K562 (cell line): ENCODE results near the gene SAP25. TPM values are rescaled to one million over a fixed set of nuclear protein-coding genes. Genes with fewer than 3 reads are reported as not detected.
A peak's percentile ranks its signal among the peaks of the same experiment; 100 is the strongest.

Experiments used
- BRD9 ChIP-seq: fragments of 450-650 bp; IDR thresholded peaks from 2 replicates; pipeline ENCODE4 v1.6.1; 2018; ENCODE audit warnings: low read depth; ENCODE audit not compliant: partially characterized antibody
- CGGBP1 ChIP-seq: fragments of 250-450 bp; sonication (Bioruptor Pico); IDR thresholded peaks from 2 replicates; pipeline ENCODE4 v1.9.0; 2021; ENCODE audit warnings: mild to moderate bottlenecking
- CHAMP1 ChIP-seq: fragments of 450-650 bp; IDR thresholded peaks from 2 replicates; pipeline ENCODE4 v1.6.1; 2016; ENCODE audit warnings: mild to moderate bottlenecking
- EP400 ChIP-seq: fragments of 450-650 bp; IDR thresholded peaks from 2 replicates; pipeline ENCODE4 v1.6.1; 2017; ENCODE audit warnings: antibody characterized with exemption, mild to moderate bottlenecking, moderate library complexity
- FOSL1 ChIP-seq: fragments of 200-800 bp; sonication (Bioruptor generic); conservative IDR thresholded peaks from 2 replicates; pipeline ENCODE4 v1.6.1; 2016; ENCODE audit warnings: missing genetic modification characterization, missing compliant biosample characterization
- FOXJ2 ChIP-seq: fragments of 200-800 bp; sonication (Bioruptor generic); IDR thresholded peaks from 2 replicates; pipeline ENCODE4 v1.6.1; 2016; ENCODE audit warnings: missing genetic modification characterization, missing compliant biosample characterization
- GTF2A2 ChIP-seq: IDR thresholded peaks from 2 replicates; pipeline ENCODE4 v1.6.1; 2016; ENCODE audit warnings: mild to moderate bottlenecking, missing genetic modification characterization, missing compliant biosample characterization
- KLF13 ChIP-seq: fragments of 450-650 bp; IDR thresholded peaks from 2 replicates; pipeline ENCODE4 v1.6.1; 2016; ENCODE audit warnings: missing genetic modification characterization, low read depth, mild to moderate bottlenecking, missing compliant biosample characterization, moderate library complexity, borderline replicate concordance
- NBN ChIP-seq: fragments of 450-650 bp; IDR thresholded peaks from 2 replicates; pipeline ENCODE4 v1.6.1; 2016; ENCODE audit warnings: low read depth, mild to moderate bottlenecking
- NCOA2 ChIP-seq, 2 experiments: fragments of 450-650 bp; IDR thresholded peaks; 2 replicates each; pipeline ENCODE4 v1.6.1; 2018; ENCODE audit warnings: mild to moderate bottlenecking in 2 of 2, moderate library complexity in 1 of 2; ENCODE audit not compliant: partially characterized antibody in 2 of 2
- NFE2L1 ChIP-seq: fragments of 450-650 bp; IDR thresholded peaks from 2 replicates; pipeline ENCODE4 v1.6.1; 2016; ENCODE audit warnings: missing genetic modification characterization, low read depth, mild to moderate bottlenecking, missing compliant biosample characterization, moderate library complexity, borderline replicate concordance
- THRAP3 ChIP-seq: fragments of 450-650 bp; IDR thresholded peaks from 2 replicates; pipeline ENCODE4 v1.6.1; 2016; ENCODE audit warnings: mild to moderate bottlenecking, inconsistent platforms, borderline replicate concordance
- ZBTB7A ChIP-seq: IDR thresholded peaks from 2 replicates; pipeline ENCODE4 v1.6.1; 2011; ENCODE audit warnings: low read depth, mild to moderate bottlenecking, low read length, moderate library complexity, borderline replicate concordance; ENCODE audit not compliant: control insufficient read depth
- polyA plus RNA-seq, 8 experiments: library from polyadenylated mRNA; depleted of rRNA in 4 of 8; stranded (reverse) in 5 of 8; unstranded in 3 of 8; fragments of >200 nt; fragmentation: Nextera tagmentation in 2 of 8; fragmentation: Illumina TruSeq in 1 of 8; extraction: Ambion mirVana in 2 of 8; extraction: Trizol in 1 of 8; gene quantifications; 2 replicates each; pipeline versions ENCODE4 v1.2.1 to v1.2.3, GENCODE V29; 2011 to 2014; ENCODE audit warnings: inconsistent platforms in 1 of 8, missing spikeins in 1 of 8
- total RNA-seq, 7 experiments: library from RNA; depleted of rRNA in 6 of 7; stranded (reverse); fragments of >200 nt in 6 of 7; fragmentation: Illumina TruSeq in 2 of 7; extraction: Trizol in 2 of 7; gene quantifications; 2 replicates each; pipeline versions ENCODE4 v1.2.1 to v1.2.3, GENCODE V29; 2011 to 2021; ENCODE audit warnings: low replicate concordance in 1 of 7
- TF ChIP-seq, protein P1 (sequence below): fragments of 450-650 bp; IDR thresholded peaks from 2 replicates; pipeline ENCODE4 v1.6.1; 2018; ENCODE audit warnings: mild to moderate bottlenecking, low read depth; ENCODE audit not compliant: partially characterized antibody
- TF ChIP-seq, protein P2 (sequence below): sonication (generic); IDR thresholded peaks from 2 replicates; pipeline ENCODE4 v1.6.1; 2016
- TF ChIP-seq, protein P3 (sequence below): fragments of 450-650 bp; IDR thresholded peaks from 2 replicates; pipeline ENCODE4 v1.7.1; 2018; ENCODE audit warnings: mild to moderate bottlenecking, low read depth; ENCODE audit not compliant: partially characterized antibody

The SAP25 gene
- total and polyA plus RNA-seq, 9 of the 15 experiments (the other 6 are each of a cell fraction or from before 2014, with no cell fraction given) = 0.13 to 5.3 (median 0.78) TPM; not detected in 1

GRCh38 chr7:100604976-100605911 is 31.5 kb upstream of the SAP25 start (continued):
- TF ChIP-seq, protein P1, sequence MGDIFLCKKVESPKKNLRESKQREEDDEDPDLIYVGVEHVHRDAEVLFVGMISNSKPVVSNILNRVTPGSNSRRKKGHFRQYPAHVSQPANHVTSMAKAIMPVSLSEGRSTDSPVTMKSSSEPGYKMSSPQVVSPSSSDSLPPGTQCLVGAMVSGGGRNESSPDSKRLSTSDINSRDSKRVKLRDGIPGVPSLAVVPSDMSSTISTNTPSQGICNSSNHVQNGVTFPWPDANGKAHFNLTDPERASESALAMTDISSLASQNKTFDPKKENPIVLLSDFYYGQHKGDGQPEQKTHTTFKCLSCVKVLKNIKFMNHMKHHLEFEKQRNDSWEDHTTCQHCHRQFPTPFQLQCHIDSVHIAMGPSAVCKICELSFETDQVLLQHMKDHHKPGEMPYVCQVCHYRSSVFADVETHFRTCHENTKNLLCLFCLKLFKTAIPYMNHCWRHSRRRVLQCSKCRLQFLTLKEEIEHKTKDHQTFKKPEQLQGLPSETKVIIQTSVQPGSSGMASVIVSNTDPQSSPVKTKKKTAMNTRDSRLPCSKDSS = no peak
- TF ChIP-seq ZBTB7A = peak; percentile 2; the same call in 1 of the 2 replicates
- TF ChIP-seq FOSL1 = peak; percentile 25; the same call in 1 of the 2 replicates
- TF ChIP-seq BRD9 = no peak
- no peak for TF ChIP-seq NFE2L1
- TF ChIP-seq EP400 = no peak; the same call in 1 of the 2 replicates
- TF ChIP-seq, protein P2, sequence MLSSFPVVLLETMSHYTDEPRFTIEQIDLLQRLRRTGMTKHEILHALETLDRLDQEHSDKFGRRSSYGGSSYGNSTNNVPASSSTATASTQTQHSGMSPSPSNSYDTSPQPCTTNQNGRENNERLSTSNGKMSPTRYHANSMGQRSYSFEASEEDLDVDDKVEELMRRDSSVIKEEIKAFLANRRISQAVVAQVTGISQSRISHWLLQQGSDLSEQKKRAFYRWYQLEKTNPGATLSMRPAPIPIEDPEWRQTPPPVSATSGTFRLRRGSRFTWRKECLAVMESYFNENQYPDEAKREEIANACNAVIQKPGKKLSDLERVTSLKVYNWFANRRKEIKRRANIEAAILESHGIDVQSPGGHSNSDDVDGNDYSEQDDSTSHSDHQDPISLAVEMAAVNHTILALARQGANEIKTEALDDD = no peak
- TF ChIP-seq FOXJ2 (tag) = no peak
- TF ChIP-seq CHAMP1 = no peak
- no peak for TF ChIP-seq NBN
- no peak for TF ChIP-seq GTF2A2
- TF ChIP-seq KLF13 (tag) = no peak
- no peak for TF ChIP-seq CGGBP1 (CRISPR knock-in tag)
- TF ChIP-seq, protein P3, sequence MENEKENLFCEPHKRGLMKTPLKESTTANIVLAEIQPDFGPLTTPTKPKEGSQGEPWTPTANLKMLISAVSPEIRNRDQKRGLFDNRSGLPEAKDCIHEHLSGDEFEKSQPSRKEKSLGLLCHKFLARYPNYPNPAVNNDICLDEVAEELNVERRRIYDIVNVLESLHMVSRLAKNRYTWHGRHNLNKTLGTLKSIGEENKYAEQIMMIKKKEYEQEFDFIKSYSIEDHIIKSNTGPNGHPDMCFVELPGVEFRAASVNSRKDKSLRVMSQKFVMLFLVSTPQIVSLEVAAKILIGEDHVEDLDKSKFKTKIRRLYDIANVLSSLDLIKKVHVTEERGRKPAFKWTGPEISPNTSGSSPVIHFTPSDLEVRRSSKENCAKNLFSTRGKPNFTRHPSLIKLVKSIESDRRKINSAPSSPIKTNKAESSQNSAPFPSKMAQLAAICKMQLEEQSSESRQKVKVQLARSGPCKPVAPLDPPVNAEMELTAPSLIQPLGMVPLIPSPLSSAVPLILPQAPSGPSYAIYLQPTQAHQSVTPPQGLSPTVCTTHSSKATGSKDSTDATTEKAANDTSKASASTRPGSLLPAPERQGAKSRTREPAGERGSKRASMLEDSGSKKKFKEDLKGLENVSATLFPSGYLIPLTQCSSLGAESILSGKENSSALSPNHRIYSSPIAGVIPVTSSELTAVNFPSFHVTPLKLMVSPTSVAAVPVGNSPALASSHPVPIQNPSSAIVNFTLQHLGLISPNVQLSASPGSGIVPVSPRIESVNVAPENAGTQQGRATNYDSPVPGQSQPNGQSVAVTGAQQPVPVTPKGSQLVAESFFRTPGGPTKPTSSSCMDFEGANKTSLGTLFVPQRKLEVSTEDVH = no peak
- no peak for TF ChIP-seq NCOA2 (IDR thresholded peaks at IDR 0.05; ENCODE audit: partially characterized antibody in 2 of 2)
- TF ChIP-seq THRAP3 = no peak
